ENCODE measurements around the gene ZBTB8A. TPM values are rescaled to one million over a fixed set of nuclear protein-coding genes. Genes with fewer than 3 reads are reported as not detected.
A peak's percentile ranks its signal among the peaks of the same experiment; 100 is the strongest.

Gene ZBTB8A
- total RNA-seq, 1 donor from 2014 or later: 8.4 TPM

DNA sequence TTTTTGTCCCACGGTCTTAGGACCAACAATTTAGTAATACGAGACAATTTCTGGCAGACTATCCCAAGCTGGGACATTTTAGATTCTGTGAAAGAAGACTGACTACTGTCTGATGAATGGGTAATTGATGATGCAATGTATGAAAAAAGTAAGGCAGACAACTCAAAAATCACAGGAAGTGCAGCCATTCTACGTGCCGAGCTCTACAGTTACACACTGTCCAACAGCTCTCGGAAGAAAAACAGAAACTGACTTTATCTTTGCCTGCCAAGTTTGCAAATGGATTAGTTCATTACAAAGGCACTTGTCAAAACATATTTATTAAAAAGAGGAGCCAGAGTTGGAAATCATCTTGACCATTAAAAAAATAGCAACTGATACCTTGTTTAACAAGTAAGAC is 43.1 kb upstream of the ZBTB8A start:
- DNase-seq (no peak), ATAC-seq (no peak)
- Histone ChIP-seq H3K27me3 (ENCODE audit: low read depth) (no peaks in the 10 kb centered on the region), H3K9me3 (no peaks in the 10 kb centered on the region), H3K4me3 (no peak overlapping the region), H3K27ac (peak overlapping the region; percentile 47), H3K4me1 (peaks cover 8% of the 10 kb centered on the region), H3K36me3 (no peaks in the 10 kb centered on the region)
- intact Hi-C loops (cut with DNase I): no loop called here
- TF ChIP-seq CTCF (IDR thresholded peaks at IDR 0.05): no peak

GRCh38 chr1:32498751-32499150 is 40.5 kb upstream of the ZBTB8A start:
- peaks cover 23% of the 10 kb centered on the region for H3K4me1 ChIP-seq
- no peak overlapping the region for H3K27ac ChIP-seq
- no peaks in the 10 kb centered on the region for H3K27me3 ChIP-seq (ENCODE audit: low read depth)
- no peaks in the 10 kb centered on the region for H3K9me3 ChIP-seq
- intact Hi-C loops (cut with DNase I): no loop called here
- ATAC-seq: no peak
- TF ChIP-seq CTCF (IDR thresholded peaks at IDR 0.05): no peak
- no peak for DNase-seq
- no peaks in the 10 kb centered on the region for H3K36me3 ChIP-seq
- H3K4me3 ChIP-seq: no peak overlapping the region

GRCh38 chr1:32500387-32501209 is 38.6 kb upstream of the ZBTB8A start:
- intact Hi-C loops (cut with DNase I): no loop called here
- Histone ChIP-seq H3K36me3 (no peaks in the 10 kb centered on the region), H3K27ac (peak overlapping the region; percentile 98), H3K4me1 (peaks cover 23% of the 10 kb centered on the region), H3K9me3 (no peaks in the 10 kb centered on the region), H3K4me3 (peak overlapping the region; percentile 75), H3K27me3 (ENCODE audit: low read depth) (no peaks in the 10 kb centered on the region)
- DNase-seq: peak; percentile 85
- no peak for TF ChIP-seq CTCF (IDR thresholded peaks at IDR 0.05)
- ATAC-seq: peak; percentile 92 to 93

DNA sequence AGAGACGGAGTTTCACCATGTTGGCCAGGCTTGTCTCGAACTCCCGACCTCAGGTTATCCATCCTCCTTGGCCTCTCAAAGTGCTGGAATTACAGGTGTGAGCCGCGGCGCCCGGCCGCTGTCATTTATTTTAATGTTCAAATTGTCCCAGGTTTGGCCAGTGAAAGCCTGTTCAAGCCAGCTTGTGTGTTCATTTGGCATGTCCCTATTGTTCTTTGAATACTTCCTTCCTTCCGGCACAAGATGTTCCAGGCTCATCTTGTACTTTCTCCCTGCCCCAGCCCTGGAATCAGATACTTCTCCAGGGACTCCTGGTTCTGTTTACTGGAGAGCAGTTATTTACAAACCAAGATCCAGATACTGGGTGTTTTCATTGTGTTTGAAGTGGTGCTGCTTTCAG is 37.4 kb upstream of the ZBTB8A start:
- TF ChIP-seq CTCF (IDR thresholded peaks at IDR 0.05): no peak
- H3K27me3 ChIP-seq (ENCODE audit: low read depth): no peaks in the 10 kb centered on the region
- no peaks in the 10 kb centered on the region for H3K9me3 ChIP-seq
- no peaks in the 10 kb centered on the region for H3K36me3 ChIP-seq
- H3K4me1 ChIP-seq: peaks cover 23% of the 10 kb centered on the region
- DNase-seq (no peak), ATAC-seq (peak in 1 of 2 donors; percentile 35)
- peak overlapping the region; percentile 98 for H3K27ac ChIP-seq
- intact Hi-C loops (cut with DNase I): no loop called here
- no peak overlapping the region for H3K4me3 ChIP-seq

- intact Hi-C loops (cut with DNase I): no loop called here
Observed at GRCh38 chr1:32503153-32503552, 36.1 kb upstream of the ZBTB8A start.

More at GRCh38 chr1:32503153-32503552, 36.1 kb upstream of the ZBTB8A start:
- Histone ChIP-seq H3K9me3 (no peaks in the 10 kb centered on the region), H3K27me3 (ENCODE audit: low read depth) (no peaks in the 10 kb centered on the region), H3K36me3 (no peaks in the 10 kb centered on the region), H3K27ac (peak overlapping the region; percentile 74), H3K4me1 (peaks cover 23% of the 10 kb centered on the region), H3K4me3 (no peak overlapping the region)
- no peak for ATAC-seq
- TF ChIP-seq CTCF (IDR thresholded peaks at IDR 0.05): no peak
- no peak for DNase-seq
